GM21576 (cell line): ENCODE data around the gene HCST.
"Not testable (repeated sequence)": the region's sequence is repeated elsewhere in the genome, so short reads cannot be mapped to it uniquely, and the experiment has no call there.

Experiments
- ATAC-seq: cut with Tn5 transposase; IDR thresholded peaks from one replicate; pipeline ENCODE4 v1.9.1; 2021; ENCODE audit warnings: mild to moderate bottlenecking, moderate library complexity; ENCODE audit not compliant: unreplicated experiment

The HCST gene

DNA sequence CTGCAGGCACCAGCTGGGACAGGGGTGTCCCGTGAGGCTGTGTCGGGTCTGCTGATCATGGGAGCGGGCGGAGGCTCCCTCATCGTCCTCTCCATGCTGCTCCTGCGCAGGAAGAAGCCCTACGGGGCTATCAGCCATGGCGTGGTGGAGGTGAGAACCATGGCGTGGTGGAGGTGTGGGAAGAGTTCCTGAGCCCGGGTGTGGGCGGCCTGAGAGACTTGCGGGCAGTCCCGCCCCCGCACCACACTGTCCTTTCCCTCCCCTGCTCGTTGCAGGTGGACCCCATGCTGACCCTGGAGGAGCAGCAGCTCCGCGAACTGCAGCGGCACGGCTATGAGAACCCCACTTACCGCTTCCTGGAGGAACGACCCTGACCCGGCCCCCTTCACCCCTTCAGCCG is 23.3 kb upstream of the HCST start:
- ATAC-seq = no peak

DNA sequence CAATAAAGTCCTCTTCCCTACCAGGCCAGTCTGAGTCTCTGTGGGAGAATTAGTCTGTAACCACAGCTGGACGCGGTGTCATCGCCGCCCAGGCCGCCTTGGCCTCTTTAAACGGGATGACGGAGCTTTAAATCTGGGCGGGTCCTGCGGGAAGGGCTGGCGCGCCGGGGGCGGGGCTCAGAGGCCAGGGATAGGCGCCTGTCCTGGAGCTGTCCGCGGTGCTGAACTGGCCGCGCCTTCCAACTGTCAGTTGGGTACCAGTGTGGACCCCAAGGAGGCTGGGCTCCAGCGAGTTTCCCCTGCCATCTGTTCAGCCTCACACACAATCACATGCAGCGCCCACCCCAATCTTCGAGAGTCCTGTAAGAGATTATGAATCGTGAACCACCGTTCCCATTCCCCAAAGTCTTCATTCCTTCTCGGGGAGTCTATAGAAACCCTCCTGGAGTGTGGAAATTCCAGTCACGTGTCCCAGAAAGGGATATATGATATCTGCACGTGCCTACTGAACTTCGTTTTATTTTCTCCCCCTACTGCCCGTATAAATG is 22.5 kb upstream of the HCST start:
- ATAC-seq = no peak

DNA sequence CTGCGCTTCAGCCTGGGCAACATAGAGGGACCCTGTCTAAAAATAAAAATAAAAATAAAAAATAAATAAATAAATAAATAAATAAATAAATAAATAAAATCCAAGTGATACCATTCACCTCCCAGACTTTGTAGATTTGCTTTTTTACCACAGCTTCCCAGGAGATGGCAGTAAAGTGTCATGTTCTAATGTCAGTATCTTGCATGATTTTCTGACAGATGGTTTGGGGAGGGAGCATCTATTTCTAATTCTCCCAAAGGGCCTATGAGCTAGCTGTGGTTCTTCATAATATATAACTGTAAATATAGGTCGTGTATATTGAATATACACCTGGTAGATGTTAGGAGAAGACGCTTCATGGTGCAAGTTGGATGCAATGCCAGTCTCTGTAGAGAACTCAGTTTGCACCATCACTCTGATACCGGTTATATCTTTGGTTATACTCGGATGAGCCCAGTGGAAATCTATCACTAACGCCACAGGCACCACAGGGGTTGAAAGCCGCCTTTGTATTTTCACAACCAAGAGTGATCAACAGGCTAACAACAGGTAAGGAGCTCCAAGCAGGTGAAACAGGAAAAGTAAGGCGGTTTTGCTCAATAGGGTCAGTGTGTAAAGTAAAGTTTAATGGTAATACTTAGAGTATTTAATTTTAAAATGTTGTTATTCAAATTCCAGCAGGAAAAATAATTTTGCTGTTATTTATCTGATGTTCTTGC is 20.1 kb upstream of the HCST start:
- ATAC-seq = no peak

DNA sequence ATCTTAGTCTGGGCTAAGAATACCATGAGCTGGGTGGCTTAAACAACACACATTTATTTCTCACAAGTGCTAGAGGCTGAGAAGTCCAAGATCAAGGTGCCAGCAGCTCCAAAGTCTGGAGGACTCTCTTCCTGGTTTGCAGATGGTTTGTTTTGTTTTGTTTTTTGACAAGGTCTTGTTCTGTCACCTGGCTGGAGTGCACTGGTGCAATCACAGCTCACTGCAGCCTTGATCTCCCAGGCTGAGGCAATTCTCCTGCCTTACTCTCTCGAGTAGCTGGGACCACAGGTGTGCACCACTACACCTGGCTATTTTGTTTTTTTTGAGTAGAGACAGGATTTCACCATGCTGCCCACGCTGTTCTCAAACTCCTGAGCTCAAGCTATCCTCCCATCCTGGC is 18.4 kb upstream of the HCST start:
- ATAC-seq = no peak

DNA sequence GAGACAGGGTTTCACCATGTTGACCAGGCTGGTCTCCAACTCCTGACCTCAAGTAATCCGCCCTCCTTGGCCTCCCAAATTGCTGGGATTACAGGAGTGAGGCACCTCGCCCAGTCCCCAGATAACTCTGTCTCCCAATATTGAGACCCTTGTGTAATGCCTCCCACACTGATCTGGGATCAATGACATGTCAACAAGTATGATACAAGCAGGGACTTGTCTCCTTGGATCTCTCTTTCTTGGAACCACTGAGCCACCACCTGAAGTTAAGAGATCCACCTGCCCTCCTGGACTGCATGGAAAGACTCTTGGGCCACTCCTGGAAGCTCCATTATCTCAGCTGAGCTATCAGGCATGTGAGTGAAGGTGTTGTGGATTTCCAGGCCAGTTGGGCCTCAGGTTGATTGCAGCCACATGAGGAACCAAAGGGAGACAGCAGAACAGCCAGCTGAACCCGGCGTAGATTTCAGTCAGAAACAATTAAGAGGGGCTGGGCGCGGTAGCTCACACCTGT is 17.0 kb upstream of the HCST start:
- ATAC-seq = no peak

DNA sequence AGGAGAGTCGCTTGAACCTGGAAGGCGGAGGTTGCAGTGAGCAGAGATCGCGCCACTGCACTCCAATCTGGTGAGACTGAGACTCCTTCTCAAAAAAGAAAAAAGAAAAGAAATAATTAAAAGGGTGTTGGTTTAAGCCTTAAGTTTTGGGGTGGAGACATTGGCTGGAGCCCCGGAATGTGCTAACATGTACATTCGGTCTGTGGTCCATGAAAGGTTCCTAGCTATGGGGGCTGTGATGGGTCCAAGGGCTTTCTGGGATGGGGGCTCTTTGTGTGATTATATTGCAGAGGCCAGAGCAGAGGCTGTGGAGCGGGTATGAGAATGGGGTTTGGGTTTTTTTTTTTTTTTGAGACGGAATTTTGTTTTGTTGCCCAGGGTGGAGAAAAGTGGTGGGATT is 16.4 kb upstream of the HCST start:
- no peak for ATAC-seq

DNA sequence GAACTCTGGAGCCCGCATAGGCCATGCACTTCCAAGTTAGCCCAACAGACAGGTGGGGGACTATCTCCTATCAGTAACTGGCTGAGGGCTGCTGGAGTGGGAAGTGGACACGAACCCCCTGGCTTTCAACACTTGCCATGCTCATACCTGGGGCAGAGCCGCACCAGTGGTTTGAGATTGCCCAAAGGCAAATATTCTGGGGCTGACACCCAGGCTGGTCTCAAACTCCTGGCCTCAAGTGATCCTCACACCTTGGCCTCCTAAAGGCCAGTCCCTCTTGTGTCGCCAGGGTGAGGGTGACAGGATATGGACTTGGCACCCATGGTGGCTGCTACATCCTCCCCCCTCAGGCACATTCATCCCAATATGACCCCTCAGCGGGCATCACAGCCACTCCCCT is 15.1 kb upstream of the HCST start:
- ATAC-seq = no peak

DNA sequence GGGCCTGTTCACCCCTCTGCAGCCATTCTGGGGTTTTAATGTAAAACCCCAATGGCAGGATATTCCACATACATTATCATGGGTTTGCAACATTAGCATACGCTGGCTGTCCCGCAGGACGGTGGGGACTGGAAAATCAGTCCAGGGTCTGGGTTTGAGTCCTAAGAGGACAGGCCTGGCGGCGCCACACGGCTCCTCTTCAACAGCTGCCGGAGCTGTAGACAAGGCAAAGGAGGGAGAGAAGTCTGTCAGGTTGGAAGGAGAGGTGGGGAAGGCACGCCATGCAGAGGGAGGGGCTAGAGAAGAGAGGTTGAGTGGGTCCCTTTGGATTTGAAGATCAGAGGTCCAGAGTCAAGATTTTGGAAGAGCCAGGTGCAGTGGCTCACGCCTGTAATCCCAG is 13.9 kb upstream of the HCST start:
- ATAC-seq = no peak

DNA sequence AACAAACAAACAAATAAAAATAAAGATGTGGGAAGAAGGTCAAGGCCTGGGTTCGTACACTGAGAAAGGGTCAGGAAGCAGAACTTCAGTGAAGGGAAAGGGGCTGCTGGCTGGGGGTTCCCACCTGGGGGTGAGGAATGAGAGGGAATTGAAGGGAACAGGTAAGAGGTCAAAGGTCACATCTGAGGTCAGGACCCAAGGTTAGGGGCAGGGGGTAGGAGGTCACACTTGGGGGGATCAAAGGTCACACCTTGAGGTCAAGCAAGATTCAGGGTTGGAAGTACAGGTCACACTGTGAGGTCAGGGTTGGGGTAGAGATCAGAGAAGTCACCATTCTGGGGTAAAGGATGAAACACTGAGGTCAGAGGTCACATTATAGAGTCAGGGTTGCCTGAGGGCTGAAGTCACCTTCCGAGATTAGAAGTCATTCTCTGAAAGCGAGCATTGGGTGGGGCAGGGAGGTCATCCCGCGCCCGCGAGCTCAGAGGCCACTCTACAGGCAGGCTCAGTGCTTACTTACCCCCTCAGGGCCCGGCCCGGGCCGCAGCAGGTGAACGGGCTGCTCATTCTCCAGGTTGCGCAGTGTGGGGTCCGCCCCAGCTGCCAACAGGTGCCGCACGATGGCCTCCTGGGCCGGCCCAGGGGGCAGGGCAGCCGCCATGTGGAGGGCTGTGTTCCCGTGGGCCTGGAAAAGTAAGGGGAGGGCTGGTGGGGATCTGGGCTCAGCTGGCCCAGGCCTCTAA is 12.8 kb upstream of the HCST start:
- ATAC-seq = no peak

DNA sequence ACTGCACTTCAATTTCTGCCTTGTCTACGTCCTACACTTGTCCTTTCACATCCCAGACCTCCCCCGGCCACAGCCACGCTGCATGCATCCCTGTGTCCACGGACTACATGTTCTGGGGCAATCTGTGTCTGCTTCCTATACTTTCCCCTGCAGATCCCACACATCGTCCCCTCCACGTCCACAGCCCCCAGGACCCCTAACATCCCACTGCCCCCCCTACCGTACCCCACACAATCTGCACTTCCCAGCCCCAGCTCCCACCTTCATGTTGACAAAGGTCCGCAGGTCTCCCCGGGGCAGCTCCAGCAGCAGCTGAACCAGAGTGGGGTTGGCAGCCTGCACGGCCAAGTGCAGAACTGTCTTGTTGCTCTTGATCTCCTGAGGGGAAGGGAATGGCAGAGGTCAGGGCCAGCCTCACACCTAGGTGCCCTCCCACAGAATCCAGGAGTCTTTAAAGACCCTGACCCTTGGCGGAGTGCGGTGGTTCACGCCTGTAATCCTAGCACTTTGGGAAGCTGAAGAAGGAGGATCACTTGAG is 12.1 kb upstream of the HCST start:
- no peak for ATAC-seq

DNA sequence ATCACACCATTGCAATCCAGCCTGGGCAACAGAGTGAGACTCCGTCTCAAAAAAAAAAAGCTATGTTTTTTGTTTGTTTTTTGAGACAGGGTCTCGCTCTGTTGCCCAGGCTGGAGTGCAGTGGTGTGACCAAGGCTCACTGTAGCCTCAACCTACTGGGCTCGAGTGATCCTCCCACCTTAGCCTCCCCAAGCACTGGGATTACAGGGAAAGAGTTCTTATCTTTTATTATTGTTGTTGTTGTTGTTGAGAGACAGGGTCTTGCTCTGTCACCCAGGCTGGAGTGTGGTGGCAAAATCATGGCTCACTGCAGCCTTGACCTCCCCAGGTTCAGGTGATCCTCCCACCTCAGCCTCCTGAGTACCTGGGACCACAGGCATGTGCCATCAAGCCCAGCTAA is 10.5 kb upstream of the HCST start:
- ATAC-seq = not testable (repeated sequence)

DNA sequence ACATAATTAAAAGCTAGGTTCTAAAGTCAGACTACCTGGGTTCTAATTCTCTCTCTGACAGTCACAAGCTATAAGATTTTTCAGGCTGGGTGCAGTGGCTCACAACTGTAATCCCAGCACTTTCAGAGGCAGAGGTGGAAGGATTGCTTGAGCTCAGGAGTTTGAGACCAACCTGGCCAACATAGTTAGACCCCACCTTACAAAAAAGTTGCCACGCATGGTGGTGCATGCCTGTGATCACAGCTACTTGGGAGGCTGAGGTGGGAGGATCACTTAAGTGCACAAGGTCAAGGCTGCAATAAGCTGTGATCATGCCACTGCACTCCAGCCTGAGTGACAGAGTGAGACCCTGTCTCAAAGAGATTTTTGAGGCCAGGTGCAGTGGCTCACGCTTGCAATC is 8.0 kb upstream of the HCST start:
- no peak for ATAC-seq

DNA sequence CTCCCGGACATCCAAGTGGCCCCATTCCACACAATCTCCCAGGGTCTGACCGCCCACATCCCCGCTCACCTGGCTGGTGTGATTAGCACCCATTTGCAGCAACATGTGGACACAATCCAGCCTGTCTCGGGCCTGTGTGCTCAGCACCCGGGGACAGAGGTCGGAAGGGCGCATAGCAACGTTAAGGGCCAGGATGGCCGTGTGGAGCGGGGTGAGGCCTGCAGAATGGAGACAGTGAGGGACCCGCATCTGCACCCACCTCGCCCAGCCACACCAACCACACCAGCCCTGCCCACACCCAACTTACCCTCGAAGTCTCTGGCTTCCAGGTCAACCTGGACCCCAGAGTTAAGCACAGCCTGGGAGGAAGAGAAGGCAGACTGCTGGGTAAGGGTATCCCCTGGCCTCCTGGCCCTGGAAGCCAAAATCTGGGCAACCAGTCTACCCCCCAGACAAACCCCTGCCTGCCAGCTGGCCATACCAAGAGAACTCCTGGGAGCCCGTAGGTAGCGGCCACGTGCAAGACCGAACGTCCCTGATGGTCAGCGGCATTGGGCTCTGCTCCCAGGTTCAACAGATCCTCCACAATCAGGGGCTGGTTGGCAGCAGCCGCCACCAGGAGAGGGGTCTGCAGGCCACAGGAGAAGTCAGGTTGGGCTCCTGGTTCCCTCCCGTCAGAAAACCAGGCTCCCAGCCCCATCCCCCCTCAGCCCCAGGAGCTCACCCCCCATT is 6.3 kb upstream of the HCST start:
- ATAC-seq = no peak

DNA sequence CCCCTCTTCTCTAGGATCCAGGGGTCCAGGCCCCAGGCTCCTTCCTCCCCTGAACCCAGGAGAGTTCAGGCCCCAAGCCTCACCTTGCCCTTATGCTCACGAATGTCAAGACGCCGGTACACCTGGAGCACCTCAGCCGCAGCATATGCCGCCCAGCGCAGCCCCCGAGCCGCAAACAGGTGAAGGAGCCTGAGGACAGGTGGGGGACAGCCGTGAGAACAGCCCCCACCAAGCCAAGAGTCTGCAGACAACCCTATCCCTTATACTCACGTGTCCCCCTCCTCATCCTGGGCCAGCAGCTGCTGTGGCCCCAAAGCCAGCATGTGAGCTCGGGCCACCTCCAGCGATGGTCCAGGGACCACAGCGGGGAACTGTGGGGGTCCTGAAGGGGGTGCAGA is 5.7 kb upstream of the HCST start:
- no peak for ATAC-seq

DNA sequence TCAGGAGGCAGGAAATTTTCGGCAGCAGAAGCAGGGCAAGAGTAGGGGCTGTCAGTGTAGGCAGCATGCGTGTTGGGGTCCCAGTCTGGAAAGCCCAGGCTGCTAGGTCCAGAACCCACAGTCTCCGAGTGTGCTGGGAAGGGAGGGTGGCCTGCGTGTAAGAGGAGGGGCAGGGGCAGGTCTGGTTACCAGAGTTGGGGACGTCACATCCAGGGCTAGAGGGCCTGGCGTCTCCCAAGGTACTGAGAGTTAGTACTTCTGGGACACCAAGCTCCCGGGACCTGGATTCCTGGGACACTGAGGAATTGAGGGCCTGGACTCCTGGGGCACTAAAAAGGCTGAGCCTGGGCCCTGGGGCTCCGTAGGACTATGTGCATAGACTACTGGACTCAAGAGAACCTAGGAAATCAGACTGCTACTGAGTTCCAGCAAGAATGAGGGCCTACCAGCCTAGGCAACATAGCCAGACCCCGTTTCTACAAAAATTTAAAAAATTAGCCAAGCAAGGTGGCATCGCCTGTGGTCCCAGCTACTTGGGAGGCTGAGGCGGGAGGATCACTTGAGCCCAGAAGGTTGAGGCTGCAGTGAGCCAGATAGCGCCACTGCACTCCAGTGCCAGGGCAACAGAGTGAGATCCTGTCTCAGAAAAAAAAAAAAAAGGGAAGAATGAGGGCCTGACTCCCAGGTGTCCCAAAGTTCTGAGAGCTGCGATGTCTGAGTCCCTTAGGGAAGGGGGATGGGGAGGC is 4.5 kb upstream of the HCST start:
- no peak for ATAC-seq

DNA sequence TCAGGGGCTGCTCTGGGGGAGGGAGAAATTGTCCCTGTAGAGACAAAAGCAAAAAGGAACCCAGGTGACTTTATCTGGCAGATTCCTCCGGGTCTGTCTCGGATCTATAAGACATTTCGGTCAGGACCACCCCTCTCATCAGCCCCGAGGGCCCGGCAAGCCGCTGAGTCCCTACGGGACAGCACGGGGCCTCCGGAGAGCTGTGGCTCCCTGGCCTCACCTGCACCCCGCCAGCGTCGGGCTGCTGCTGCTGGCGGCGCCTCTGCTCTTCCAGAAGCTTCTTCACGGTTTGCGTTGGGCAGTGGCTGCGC is 3.9 kb upstream of the HCST start:
- no peak for ATAC-seq

DNA sequence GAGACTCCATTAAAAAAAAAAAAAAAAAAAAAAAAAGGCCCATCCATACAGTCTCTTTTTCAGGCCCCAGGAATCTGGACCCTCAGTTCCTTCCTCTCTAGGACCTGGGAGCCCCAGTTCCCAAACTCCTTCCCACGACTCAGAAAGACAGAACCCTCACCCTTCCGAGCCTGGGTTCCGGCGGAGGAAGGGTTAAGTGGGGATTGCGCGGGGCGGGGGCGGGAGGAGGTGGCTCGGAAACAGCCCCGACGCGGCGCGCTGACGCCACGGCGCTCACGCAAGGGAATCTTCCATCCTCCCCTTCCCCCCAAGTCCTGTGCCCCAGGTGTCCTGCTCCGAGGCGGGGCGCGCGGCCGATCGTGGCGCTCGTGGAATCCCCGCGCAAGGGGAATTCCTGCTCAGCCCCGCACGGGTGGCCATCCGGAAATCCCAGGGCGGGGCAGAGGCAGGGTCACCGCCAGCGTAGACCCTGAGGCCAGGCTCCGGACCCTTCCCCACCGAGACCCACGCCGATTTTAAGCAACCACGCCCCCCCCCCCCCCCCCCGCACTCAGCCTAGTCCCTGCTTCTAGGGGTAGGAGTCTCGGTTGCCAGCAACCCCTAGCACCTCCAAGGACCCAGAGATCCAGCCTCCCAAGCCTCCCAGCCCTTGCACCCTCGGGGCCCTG is 2.6 kb upstream of the HCST start:
- peak; percentile 33 for ATAC-seq

DNA sequence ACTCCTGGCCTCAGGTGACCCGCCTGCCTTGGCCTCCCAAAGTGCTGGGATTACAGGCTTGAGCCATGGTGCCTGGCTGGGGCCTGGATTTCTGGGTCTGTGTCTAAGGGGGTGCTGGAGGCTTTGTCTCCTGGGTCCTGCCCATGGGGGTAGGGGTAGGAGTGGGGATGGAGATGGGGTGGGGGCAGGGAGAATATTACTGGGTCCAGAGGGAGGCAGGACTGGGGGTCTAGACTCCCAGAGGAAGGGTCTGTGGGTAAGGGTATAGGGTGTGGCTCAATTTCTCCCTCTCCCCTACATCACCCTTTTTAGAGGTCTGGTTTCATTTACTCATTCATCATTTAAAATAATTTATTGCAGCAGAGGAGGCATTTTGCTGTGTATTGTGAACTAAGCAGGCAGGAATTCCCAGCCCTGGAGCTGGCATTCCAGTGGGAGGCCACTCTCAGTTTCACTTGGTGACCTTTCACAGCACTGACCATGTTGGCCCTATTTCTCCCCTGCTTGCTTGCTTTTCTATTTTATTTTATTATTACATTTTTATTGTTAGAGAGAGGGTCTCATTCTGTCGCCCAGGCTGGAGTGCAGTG is 1.2 kb upstream of the HCST start:
- no peak for ATAC-seq

DNA sequence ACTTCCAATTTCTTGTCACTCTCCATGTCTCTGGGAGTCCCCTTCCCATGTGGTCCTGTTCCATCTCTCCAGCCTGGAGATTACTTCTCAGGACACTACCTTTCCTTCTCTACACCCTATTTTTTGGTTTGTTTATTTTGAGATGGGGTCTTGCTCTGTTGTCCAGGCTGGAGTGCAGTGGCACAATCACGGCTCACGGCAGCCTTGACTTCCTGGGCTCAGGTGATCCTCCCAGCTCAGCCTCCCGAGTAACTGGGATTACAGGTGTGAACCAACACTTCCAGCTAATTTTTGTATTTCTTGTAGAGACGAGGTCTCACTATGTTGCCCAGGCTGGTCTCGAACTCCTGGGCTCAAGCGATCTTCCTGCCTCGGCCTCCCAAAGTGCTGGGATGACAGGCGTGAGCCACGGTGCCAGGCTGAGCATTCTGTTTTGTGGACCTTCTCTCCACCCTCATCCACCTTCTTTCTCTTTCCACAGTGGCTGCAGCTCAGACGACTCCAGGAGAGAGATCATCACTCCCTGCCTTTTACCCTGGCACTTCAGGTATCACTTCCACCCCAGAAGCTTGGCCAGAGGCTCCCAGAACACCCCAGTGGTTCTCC is 644 bp downstream of the HCST start:
- ATAC-seq = no peak
